ENCODE results near the gene XDH.
A peak's percentile ranks its signal among the peaks of the same experiment; 100 is the strongest.

The XDH gene

GRCh38 chr2:31332521-31332920 lies 82.0 kb downstream of the XDH start:
- no peak for DNase-seq (ENCODE audit: low read depth in 1 of 2, low spot score in 1 of 2)

GRCh38 chr2:31331156-31331555 lies 83.4 kb downstream of the XDH start:
- no peak for DNase-seq (ENCODE audit: low read depth in 1 of 2, low spot score in 1 of 2)

- DNase-seq (ENCODE audit: low read depth in 1 of 2, low spot score in 1 of 2): no peak
These were observed 85.4 kb downstream of the XDH start for GRCh38 chr2:31329081-31329625.

- no peak for DNase-seq (ENCODE audit: low read depth in 1 of 2, low spot score in 1 of 2)
These were observed 86.5 kb downstream of the XDH start for GRCh38 chr2:31328026-31328425.

- no peak for DNase-seq (ENCODE audit: low read depth in 1 of 2, low spot score in 1 of 2)
These were observed 87.0 kb downstream of the XDH start for GRCh38 chr2:31327505-31327904.

GRCh38 chr2:31324016-31324633 lies 90.4 kb downstream of the XDH start:
- no peak for DNase-seq (ENCODE audit: low read depth in 1 of 2, low spot score in 1 of 2)

GRCh38 chr2:31322371-31322770 lies 92.2 kb downstream of the XDH start:
- DNase-seq (ENCODE audit: low read depth in 1 of 2, low spot score in 1 of 2): no peak

GRCh38 chr2:31319406-31320175 lies 95.0 kb downstream of the XDH start:
- DNase-seq (ENCODE audit: low read depth in 1 of 2, low spot score in 1 of 2): no peak

- DNase-seq (ENCODE audit: low read depth in 1 of 2, low spot score in 1 of 2): peak in 1 of 2 donors; percentile 8
These were observed 95.9 kb downstream of the XDH start for GRCh38 chr2:31318361-31319336.

GRCh38 chr2:31317396-31317795 lies 97.1 kb downstream of the XDH start:
- no peak for DNase-seq (ENCODE audit: low read depth in 1 of 2, low spot score in 1 of 2)

GRCh38 chr2:31314761-31315160 lies 99.8 kb downstream of the XDH start:
- DNase-seq (ENCODE audit: low read depth in 1 of 2, low spot score in 1 of 2): no peak

- no peak for DNase-seq (ENCODE audit: low read depth in 1 of 2, low spot score in 1 of 2)
These were observed 101.6 kb downstream of the XDH start for GRCh38 chr2:31312898-31313297.

- no peak for DNase-seq (ENCODE audit: low read depth in 1 of 2, low spot score in 1 of 2)
These were observed 109.7 kb downstream of the XDH start for GRCh38 chr2:31304816-31305215.

- DNase-seq (ENCODE audit: low read depth in 1 of 2, low spot score in 1 of 2): no peak
These were observed 111.5 kb downstream of the XDH start for GRCh38 chr2:31302940-31303563.

GRCh38 chr2:31300309-31300708 lies 114.2 kb downstream of the XDH start:
- no peak for DNase-seq (ENCODE audit: low read depth in 1 of 2, low spot score in 1 of 2)

- no peak for DNase-seq (ENCODE audit: low read depth in 1 of 2, low spot score in 1 of 2)
These were observed 115.0 kb downstream of the XDH start for GRCh38 chr2:31299547-31299946.

GRCh38 chr2:31297751-31298150 lies 116.8 kb downstream of the XDH start:
- DNase-seq (ENCODE audit: low read depth in 1 of 2, low spot score in 1 of 2): no peak

GRCh38 chr2:31296641-31297287 lies 117.8 kb downstream of the XDH start:
- DNase-seq (ENCODE audit: low read depth in 1 of 2, low spot score in 1 of 2): no peak

- no peak for DNase-seq (ENCODE audit: low read depth in 1 of 2, low spot score in 1 of 2)
These were observed 120.3 kb downstream of the XDH start for GRCh38 chr2:31294196-31294595.

- no peak for DNase-seq (ENCODE audit: low read depth in 1 of 2, low spot score in 1 of 2)
These were observed 126.9 kb downstream of the XDH start for GRCh38 chr2:31287654-31288053.

Data from stimulated activated CD4-positive, alpha-beta T cell treated with anti-CD3 and anti-CD28 coated beads, Interleukin-15, amount 100 ng/mL, for 1 hour (primary cell).